Endothelial cell of umbilical vein (primary cell): Measurements from ENCODE around the gene SP6. TPM values are rescaled to one million over a fixed set of nuclear protein-coding genes. Genes with fewer than 3 reads are reported as not detected.

Source experiments
- BruUV-seq: library from RNA; stranded (reverse); fragments of 400-500 nt; replicated peaks from 2 replicates; lab custom pipeline; 2021; lab: Mats Ljungman, UMichigan
- CTCF ChIA-PET: fragments of 300-600, 350-600 bp; sonication (Branson Sonifier 250); formaldehyde crosslinking; loops from one replicate; lab custom pipeline; 2021; ENCODE audit warnings: antibody characterized with exemption, inconsistent platforms; lab: Charles Lee
- POLR2A ChIA-PET: fragments of 300-600, 350-600 bp; sonication (Branson Sonifier 250); formaldehyde crosslinking; loops from one replicate; lab custom pipeline; 2021; ENCODE audit warnings: antibody characterized with exemption, inconsistent platforms; lab: Charles Lee
- DNase-seq: peaks from one replicate; pipeline ENCODE4 v3.0.0-alpha.2; 2011; ENCODE audit warnings: low read depth, low spot score
- FAIRE-seq: peaks from 2 replicates; lab custom pipeline; 2011; peaks lifted over from hg19 to GRCh38; lab: Jason Lieb, UNC
- H2AFZ ChIP-seq: 2 replicates; pipeline ENCODE4 v1.6.0; 2012; ENCODE audit warnings: low read depth, low read length, control low read depth, inconsistent platforms
- H3K27ac ChIP-seq: 2 replicates; pipeline ENCODE4 v1.5.1; 2011; ENCODE audit warnings: low read depth, mild to moderate bottlenecking, control low read depth, low read length, moderate library complexity; ENCODE audit not compliant: insufficient read depth
- H3K27me3 ChIP-seq, 2 experiments: 2 replicates each; pipeline versions ENCODE4 v1.6.0 to v1.6.1; 2011; ENCODE audit warnings: low read length in 2 of 2, mixed read lengths in 1 of 2; ENCODE audit not compliant: control insufficient read depth in 2 of 2, insufficient read depth in 2 of 2
- H3K36me3 ChIP-seq, 2 experiments: 2 replicates in 1 of 2; 3 replicates in 1 of 2; pipeline ENCODE4 v1.5.1; 2011; ENCODE audit warnings: low read length in 2 of 2, mild to moderate bottlenecking in 1 of 2, moderate library complexity in 1 of 2; ENCODE audit not compliant: control insufficient read depth in 2 of 2, insufficient read depth in 2 of 2; ENCODE audit errors: extremely low read depth in 1 of 2
- H3K4me1 ChIP-seq: 3 replicates; pipeline ENCODE4 v1.5.1; 2011; ENCODE audit warnings: mild to moderate bottlenecking, low read length; ENCODE audit not compliant: control insufficient read depth, insufficient read depth; ENCODE audit errors: extremely low read depth
- H3K4me2 ChIP-seq: 2 replicates; pipeline ENCODE4 v1.6.1; 2011; ENCODE audit warnings: low read length, control low read depth, mixed read lengths; ENCODE audit not compliant: insufficient read depth
- H3K4me3 ChIP-seq, 3 experiments: fragments of 200-600 bp in 1 of 3; sonication (generic), shearing (Covaris generic) in 1 of 3; replicated peaks in 1 of 3; 2 replicates each; pipeline ENCODE4 v1.5.1; 2011 to 2016; ENCODE audit warnings: control low read depth in 3 of 3, low read length in 3 of 3, mild to moderate bottlenecking in 2 of 3, inconsistent platforms in 1 of 3, low read depth in 1 of 3, moderate library complexity in 1 of 3; ENCODE audit not compliant: insufficient read depth in 1 of 3
- H3K79me2 ChIP-seq: 2 replicates; pipeline ENCODE4 v1.6.0; 2012; ENCODE audit warnings: low read length, inconsistent platforms; ENCODE audit not compliant: control insufficient read depth, insufficient read depth
- H3K9ac ChIP-seq: replicated peaks from 2 replicates; pipeline ENCODE3; 2011; ENCODE audit warnings: low read length, control low read depth; ENCODE audit not compliant: insufficient read depth; ENCODE audit errors: extremely low read depth
- H3K9me1 ChIP-seq: replicated peaks from 3 replicates; pipeline ENCODE4 v1.6.0; 2011; ENCODE audit warnings: mild to moderate bottlenecking, low read length; ENCODE audit not compliant: control insufficient read depth, insufficient read depth; ENCODE audit errors: extremely low read depth
- H3K9me3 ChIP-seq: replicated peaks from 2 replicates; pipeline ENCODE4 v1.5.1; 2012; ENCODE audit warnings: low read length, inconsistent platforms; ENCODE audit not compliant: control insufficient read depth, insufficient read depth
- H4K20me1 ChIP-seq: replicated peaks from 2 replicates; pipeline ENCODE3; 2011; ENCODE audit warnings: mild to moderate bottlenecking, low read length; ENCODE audit not compliant: control insufficient read depth, insufficient read depth; ENCODE audit errors: extremely low read depth
- EZH2 ChIP-seq: IDR thresholded peaks from 2 replicates; pipeline ENCODE4 v1.6.1; 2012; ENCODE audit warnings: borderline replicate concordance, low read depth, mild to moderate bottlenecking, moderate library complexity, low read length, inconsistent platforms; ENCODE audit not compliant: severe bottlenecking
- FOS ChIP-seq: IDR thresholded peaks from 2 replicates; pipeline ENCODE4 v1.6.1; 2011; ENCODE audit warnings: mild to moderate bottlenecking, low read length, moderate library complexity, borderline replicate concordance; ENCODE audit not compliant: insufficient read depth
- GATA2 ChIP-seq: IDR thresholded peaks from 2 replicates; pipeline ENCODE4 v1.7.0; 2011; ENCODE audit warnings: low read depth, mild to moderate bottlenecking, moderate library complexity, mixed read lengths, low read length; ENCODE audit not compliant: insufficient read length, insufficient read depth
- JUN ChIP-seq: IDR thresholded peaks from 2 replicates; pipeline ENCODE4 v1.6.1; 2011; ENCODE audit warnings: borderline replicate concordance, low read depth; ENCODE audit not compliant: insufficient read length, insufficient read depth
- MYC ChIP-seq: IDR thresholded peaks from one replicate; pipeline ENCODE4 v1.6.1; 2011; ENCODE audit warnings: mild to moderate bottlenecking, low read depth, low read length
- POLR2A ChIP-seq: IDR thresholded peaks from 2 replicates; pipeline ENCODE4 v1.6.1; 2012; ENCODE audit warnings: low read depth, mild to moderate bottlenecking, control low read depth, low read length
- POLR2AphosphoS5 ChIP-seq: IDR thresholded peaks from 2 replicates; pipeline ENCODE4 v1.6.1; 2012; ENCODE audit warnings: low read depth, mild to moderate bottlenecking, control low read depth, low read length, moderate library complexity; ENCODE audit not compliant: insufficient read depth
- dilution Hi-C: fragments of 300-500 bp; cut with MboI; formaldehyde crosslinking; loops from one replicate; pipeline ENCODE4 v1.15.0; 2019; ENCODE audit warnings: low sequenced_read_pairs; ENCODE audit not compliant: extremely low pct_ligation_motif_present
- intact Hi-C: fragments of 100-400 bp; cut with micrococcal nuclease; formaldehyde crosslinking; loops from one replicate; pipeline ENCODE4 v1.10.0; 2022
- polyA plus RNA-seq, 4 experiments: library from polyadenylated mRNA; depleted of rRNA in 3 of 4; stranded (reverse) in 3 of 4; unstranded in 1 of 4; fragments of >200 nt; gene quantifications; 2 replicates each; pipeline versions ENCODE4 v1.2.1 to v1.2.3, GENCODE V29; 2011 to 2012; ENCODE audit warnings: missing spikeins in 1 of 4
- total RNA-seq: library from RNA; stranded (reverse); gene quantifications from 2 replicates; pipeline ENCODE4 v1.2.3, GENCODE V29; 2021
- TF ChIP-seq, protein P1 (sequence below), 2 donors: IDR thresholded peaks; 1 replicate in 1 of 2; 2 replicates in 1 of 2; pipeline ENCODE4 v1.5.1; 2011; ENCODE audit warnings: low read length in 2 of 2, mild to moderate bottlenecking in 2 of 2, moderate library complexity in 2 of 2, control low read depth in 1 of 2, inconsistent platforms in 1 of 2, low read depth in 1 of 2; ENCODE audit not compliant: insufficient read depth in 1 of 2; ENCODE audit errors: extremely low read depth in 1 of 2
- TF ChIP-seq, protein P2 (sequence below): IDR thresholded peaks from 2 replicates; pipeline ENCODE4 v1.6.1; 2011; ENCODE audit not compliant: insufficient read depth, insufficient read length

The SP6 gene
- total and polyA plus RNA-seq, 2 donors (not counting 3 experiments of a cell fraction or from before 2014, with no cell fraction given), result 0.11 to 1.3 TPM

DNA sequence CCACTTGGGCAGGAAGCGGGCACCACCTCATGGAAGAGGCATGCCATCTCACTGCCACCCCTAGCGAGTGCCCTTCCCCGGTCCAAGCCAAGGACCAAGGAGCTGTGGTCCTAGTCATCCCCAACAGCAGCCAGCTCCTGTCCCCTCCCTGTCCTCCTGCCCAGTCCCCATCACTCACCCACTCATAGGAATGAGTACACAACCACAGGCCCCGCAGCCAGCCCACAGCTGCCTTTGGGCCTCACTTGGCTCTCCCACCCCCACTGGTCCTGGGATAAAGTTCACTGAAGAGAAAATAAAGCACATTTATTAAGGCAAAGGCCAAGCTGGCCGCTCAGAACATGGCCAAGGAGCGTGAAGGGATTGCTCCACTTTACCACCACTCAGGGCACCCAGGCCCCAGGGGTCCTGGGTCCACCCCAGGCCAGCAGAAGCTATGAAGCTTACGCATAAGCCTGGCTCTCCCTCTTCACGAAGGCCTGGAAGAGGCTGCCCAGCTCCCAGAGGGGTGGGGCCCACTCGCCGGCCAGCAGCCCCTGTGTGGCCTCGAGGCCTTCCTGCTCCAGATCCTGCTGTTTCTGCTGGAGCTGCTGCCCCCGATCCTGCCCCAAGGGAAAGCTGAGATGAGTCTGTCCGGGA lies 13.4 kb downstream of the SP6 start:
- no TSS peak for BruUV-seq
- Histone ChIP-seq H3K4me3 (no peak overlapping the region), H3K9ac (no peak overlapping the region), H3K36me3 (peaks cover 0 to 4% of the 10 kb centered on the region in 2 experiments), H2AFZ (no peak overlapping the region), H3K9me3 (no peaks in the 10 kb centered on the region), H3K4me1 (peaks cover 17% of the 10 kb centered on the region), H4K20me1 (no peaks in the 10 kb centered on the region), H3K27ac (no peak overlapping the region), H3K4me2 (no peak overlapping the region), H3K9me1 (no peaks in the 10 kb centered on the region), H3K27me3 (no peaks in the 10 kb centered on the region), H3K79me2 (no peaks in the 10 kb centered on the region)
- no peak for FAIRE-seq
- POLR2A ChIA-PET, result no interaction called here
- TF ChIP-seq JUN (no peak), MYC (no peak), FOS (no peak), POLR2AphosphoS5 (no peak), EZH2 (no peak), GATA2 (no peak), POLR2A (no peak)
- TF ChIP-seq, protein P1, sequence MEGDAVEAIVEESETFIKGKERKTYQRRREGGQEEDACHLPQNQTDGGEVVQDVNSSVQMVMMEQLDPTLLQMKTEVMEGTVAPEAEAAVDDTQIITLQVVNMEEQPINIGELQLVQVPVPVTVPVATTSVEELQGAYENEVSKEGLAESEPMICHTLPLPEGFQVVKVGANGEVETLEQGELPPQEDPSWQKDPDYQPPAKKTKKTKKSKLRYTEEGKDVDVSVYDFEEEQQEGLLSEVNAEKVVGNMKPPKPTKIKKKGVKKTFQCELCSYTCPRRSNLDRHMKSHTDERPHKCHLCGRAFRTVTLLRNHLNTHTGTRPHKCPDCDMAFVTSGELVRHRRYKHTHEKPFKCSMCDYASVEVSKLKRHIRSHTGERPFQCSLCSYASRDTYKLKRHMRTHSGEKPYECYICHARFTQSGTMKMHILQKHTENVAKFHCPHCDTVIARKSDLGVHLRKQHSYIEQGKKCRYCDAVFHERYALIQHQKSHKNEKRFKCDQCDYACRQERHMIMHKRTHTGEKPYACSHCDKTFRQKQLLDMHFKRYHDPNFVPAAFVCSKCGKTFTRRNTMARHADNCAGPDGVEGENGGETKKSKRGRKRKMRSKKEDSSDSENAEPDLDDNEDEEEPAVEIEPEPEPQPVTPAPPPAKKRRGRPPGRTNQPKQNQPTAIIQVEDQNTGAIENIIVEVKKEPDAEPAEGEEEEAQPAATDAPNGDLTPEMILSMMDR (IDR thresholded peaks at IDR 0.05; ENCODE audit: extremely low read depth in 1 of 2, insufficient read depth in 1 of 2, low read depth in 1 of 2, low read length in 2 of 2), result no peak
- TF ChIP-seq, protein P2, sequence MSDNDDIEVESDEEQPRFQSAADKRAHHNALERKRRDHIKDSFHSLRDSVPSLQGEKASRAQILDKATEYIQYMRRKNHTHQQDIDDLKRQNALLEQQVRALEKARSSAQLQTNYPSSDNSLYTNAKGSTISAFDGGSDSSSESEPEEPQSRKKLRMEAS, result no peak
- DNase-seq, result no peak
- dilution Hi-C loops (no loop called here), intact Hi-C loops (no loop called here)
- CTCF ChIA-PET, result interaction anchor here (0.7 to 3.5 kb wide), 6 partner anchors 47 to 133 kb away, joined by 3 to 28 read pairs (median 4); partner anchors contain the start of gene CDK5RAP3
